Smooth muscle cell (in vitro differentiated cells): ENCODE results near the gene ENPP1. TPM values are rescaled to one million over a fixed set of nuclear protein-coding genes. Genes with fewer than 3 reads are reported as not detected.

Source experiments
- DNase-seq: peaks from one replicate; lab custom pipeline; 2025; ENCODE audit not compliant: unreplicated experiment; lab: John Stamatoyannopoulos, UW
- H2AFZ ChIP-seq: fragments of 200-600 bp; sonication (generic); 2 replicates; pipeline ENCODE4 v1.6.0; 2016; ENCODE audit warnings: antibody characterized with exemption, low read depth, mild to moderate bottlenecking
- H3F3A ChIP-seq: fragments of 200-600 bp; sonication (generic); 2 replicates; pipeline ENCODE4 v1.6.0; 2017; ENCODE audit warnings: antibody characterized with exemption, low read depth
- H3K27ac ChIP-seq: fragments of 200-600 bp; sonication (generic); 2 replicates; pipeline ENCODE4 v1.5.1; 2016; ENCODE audit warnings: low read depth, mild to moderate bottlenecking
- H3K27me3 ChIP-seq: fragments of 200-600 bp; sonication (generic); 2 replicates; pipeline ENCODE4 v1.6.1; 2016; ENCODE audit warnings: low read depth, mild to moderate bottlenecking
- H3K36me3 ChIP-seq: fragments of 200-600 bp; sonication (generic); 2 replicates; pipeline ENCODE4 v1.5.1; 2016; ENCODE audit warnings: low read depth
- H3K4me1 ChIP-seq: fragments of 200-600 bp; sonication (generic); 2 replicates; pipeline ENCODE4 v1.5.1; 2016; ENCODE audit warnings: low read depth
- H3K4me2 ChIP-seq: fragments of 200-600 bp; sonication (generic); 2 replicates; pipeline ENCODE4 v1.6.0; 2016; ENCODE audit warnings: mild to moderate bottlenecking
- H3K4me3 ChIP-seq: fragments of 200-600 bp; sonication (generic); 2 replicates; pipeline ENCODE4 v1.5.1; 2016; ENCODE audit warnings: mild to moderate bottlenecking
- H3K79me2 ChIP-seq: fragments of 200-600 bp; sonication (generic); 2 replicates; pipeline ENCODE4 v1.6.0; 2016; ENCODE audit warnings: low read depth, mild to moderate bottlenecking
- H3K9ac ChIP-seq: fragments of 200-600 bp; sonication (generic); 2 replicates; pipeline ENCODE4 v1.6.0; 2016; ENCODE audit warnings: low read depth
- H3K9me3 ChIP-seq: fragments of 200-600 bp; sonication (generic); replicated peaks from 2 replicates; pipeline ENCODE4 v1.5.1; 2016; ENCODE audit warnings: low read depth
- H4K20me1 ChIP-seq: fragments of 200-600 bp; sonication (generic); 2 replicates; pipeline ENCODE4 v1.6.0; 2016; ENCODE audit warnings: low read depth
- WGBS: methylation state at CpG from one replicate; pipeline ENCODE4 v1.1.7; 2016; ENCODE audit warnings: low lambda C conversion rate; 5-methylcytosine and 5-hydroxymethylcytosine counted together
- polyA plus RNA-seq: library from polyadenylated mRNA; unstranded; fragments of >200 nt; fragmentation: Nextera tagmentation; extraction: Ambion mirVana; gene quantifications from 2 replicates; pipeline ENCODE4 v1.2.1, GENCODE V29; 2016
- total RNA-seq: library from RNA; depleted of rRNA; stranded (reverse); fragments of >200 nt; gene quantifications from 2 replicates; pipeline ENCODE4 v1.2.3, GENCODE V29; 2014
- TF ChIP-seq, protein P1 (sequence below): fragments of 200-600 bp; sonication (generic); IDR thresholded peaks from 2 replicates; pipeline ENCODE4 v1.5.1; 2017; ENCODE audit warnings: borderline replicate concordance, mild to moderate bottlenecking, antibody characterized with exemption; ENCODE audit not compliant: insufficient read depth, poor library complexity, severe bottlenecking

The ENPP1 gene
- total and polyA plus RNA-seq, 2 experiments from 2014 or later = 329 to 433 TPM

DNA sequence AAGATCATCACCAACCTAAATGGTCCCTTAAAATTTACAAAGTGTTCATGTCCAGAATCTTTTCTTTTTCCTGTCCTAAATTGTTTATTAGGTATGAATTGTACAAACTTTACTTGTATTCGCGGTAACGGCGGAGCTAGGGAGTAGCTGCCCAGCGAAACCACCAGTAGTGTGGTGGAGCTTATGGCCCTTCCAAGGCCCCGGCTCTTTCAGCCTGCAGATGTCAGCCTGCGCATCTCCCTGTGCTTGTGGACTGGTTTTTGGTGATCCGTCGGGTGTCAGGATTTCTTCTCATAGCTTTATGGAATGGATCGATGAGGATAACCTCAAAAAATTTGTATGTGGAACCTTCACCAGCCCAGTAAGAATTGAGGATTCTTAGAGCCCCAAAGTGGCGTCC lies 27.2 kb upstream of the ENPP1 start:
- no peaks in the 10 kb centered on the region for H3K27me3 ChIP-seq
- DNase-seq = no peak
- no peak overlapping the region for H3K9ac ChIP-seq
- no peak overlapping the region for H3K27ac ChIP-seq
- 96% methylated on average over 11 of the region's 11 CpGs for WGBS
- no peak overlapping the region for H3K4me2 ChIP-seq
- H4K20me1 ChIP-seq = no peaks in the 10 kb centered on the region
- H3F3A ChIP-seq = no peaks in the 10 kb centered on the region
- no peak overlapping the region for H3K4me3 ChIP-seq
- H3K36me3 ChIP-seq = no peaks in the 10 kb centered on the region
- no peak overlapping the region for H2AFZ ChIP-seq
- no peaks in the 10 kb centered on the region for H3K79me2 ChIP-seq
- no peaks in the 10 kb centered on the region for H3K9me3 ChIP-seq
- TF ChIP-seq, protein P1, sequence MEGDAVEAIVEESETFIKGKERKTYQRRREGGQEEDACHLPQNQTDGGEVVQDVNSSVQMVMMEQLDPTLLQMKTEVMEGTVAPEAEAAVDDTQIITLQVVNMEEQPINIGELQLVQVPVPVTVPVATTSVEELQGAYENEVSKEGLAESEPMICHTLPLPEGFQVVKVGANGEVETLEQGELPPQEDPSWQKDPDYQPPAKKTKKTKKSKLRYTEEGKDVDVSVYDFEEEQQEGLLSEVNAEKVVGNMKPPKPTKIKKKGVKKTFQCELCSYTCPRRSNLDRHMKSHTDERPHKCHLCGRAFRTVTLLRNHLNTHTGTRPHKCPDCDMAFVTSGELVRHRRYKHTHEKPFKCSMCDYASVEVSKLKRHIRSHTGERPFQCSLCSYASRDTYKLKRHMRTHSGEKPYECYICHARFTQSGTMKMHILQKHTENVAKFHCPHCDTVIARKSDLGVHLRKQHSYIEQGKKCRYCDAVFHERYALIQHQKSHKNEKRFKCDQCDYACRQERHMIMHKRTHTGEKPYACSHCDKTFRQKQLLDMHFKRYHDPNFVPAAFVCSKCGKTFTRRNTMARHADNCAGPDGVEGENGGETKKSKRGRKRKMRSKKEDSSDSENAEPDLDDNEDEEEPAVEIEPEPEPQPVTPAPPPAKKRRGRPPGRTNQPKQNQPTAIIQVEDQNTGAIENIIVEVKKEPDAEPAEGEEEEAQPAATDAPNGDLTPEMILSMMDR = no peak
- no peaks in the 10 kb centered on the region for H3K4me1 ChIP-seq

DNA sequence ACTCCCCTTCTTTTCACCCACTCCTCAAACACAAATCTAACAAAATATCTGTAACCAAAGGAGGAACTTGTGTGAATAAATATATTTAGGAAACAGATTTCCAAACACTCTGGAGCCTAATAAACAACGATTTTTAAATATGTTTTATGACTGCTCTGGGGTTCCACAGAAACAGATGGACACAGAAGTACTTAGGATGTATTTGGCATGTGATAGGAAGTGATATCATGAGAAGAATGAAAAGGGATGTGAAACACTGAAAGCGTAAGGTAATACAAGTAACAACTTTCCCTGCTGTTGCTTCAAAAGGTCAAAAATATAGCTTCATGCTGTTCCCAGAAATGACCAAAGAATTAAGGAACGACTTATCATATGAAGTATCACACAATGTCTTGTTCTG lies 26.1 kb upstream of the ENPP1 start:
- H2AFZ ChIP-seq = no peak overlapping the region
- H3K79me2 ChIP-seq = no peaks in the 10 kb centered on the region
- no peak overlapping the region for H3K9ac ChIP-seq
- H3K4me1 ChIP-seq = no peaks in the 10 kb centered on the region
- H3K9me3 ChIP-seq = no peaks in the 10 kb centered on the region
- no peaks in the 10 kb centered on the region for H4K20me1 ChIP-seq
- H3K27ac ChIP-seq = no peak overlapping the region
- TF ChIP-seq, protein P1 = no peak
- H3K4me2 ChIP-seq = no peak overlapping the region
- no peaks in the 10 kb centered on the region for H3F3A ChIP-seq
- WGBS = 92% methylated on average over 3 of the region's 3 CpGs
- no peak for DNase-seq
- H3K36me3 ChIP-seq = no peaks in the 10 kb centered on the region
- H3K27me3 ChIP-seq = no peaks in the 10 kb centered on the region
- H3K4me3 ChIP-seq = no peak overlapping the region

DNA sequence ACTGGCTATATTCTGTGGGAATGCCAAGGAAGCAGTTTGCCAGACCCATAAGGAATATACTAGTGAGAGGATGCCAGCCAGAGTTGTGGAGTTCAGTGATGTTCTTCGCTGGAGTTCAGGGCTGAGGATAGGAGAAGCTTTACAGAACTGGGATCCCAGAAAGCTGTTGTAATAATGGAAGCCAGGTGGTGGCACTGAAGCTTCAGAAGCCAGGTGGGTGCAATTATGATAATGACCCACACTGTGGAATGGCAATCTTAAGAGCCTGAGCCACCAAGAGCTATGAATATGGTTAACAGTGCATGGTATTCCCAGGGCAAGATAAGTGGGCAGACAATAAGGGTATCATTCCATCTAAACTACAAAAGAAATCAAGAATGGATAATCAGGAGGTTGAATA lies 25.1 kb upstream of the ENPP1 start:
- no peaks in the 10 kb centered on the region for H3K79me2 ChIP-seq
- no peaks in the 10 kb centered on the region for H3K9me3 ChIP-seq
- peaks cover 8% of the 10 kb centered on the region for H3F3A ChIP-seq
- H3K9ac ChIP-seq = no peak overlapping the region
- no peak overlapping the region for H3K4me2 ChIP-seq
- TF ChIP-seq, protein P1 = no peak
- DNase-seq = no peak
- no peaks in the 10 kb centered on the region for H3K36me3 ChIP-seq
- 84% methylated on average over 1 of the region's 1 CpG for WGBS
- peaks cover 3% of the 10 kb centered on the region for H3K4me1 ChIP-seq
- no peaks in the 10 kb centered on the region for H4K20me1 ChIP-seq
- no peak overlapping the region for H2AFZ ChIP-seq
- H3K27me3 ChIP-seq = no peaks in the 10 kb centered on the region
- no peak overlapping the region for H3K27ac ChIP-seq
- H3K4me3 ChIP-seq = no peak overlapping the region

- H3K4me1 ChIP-seq = peaks cover 14% of the 10 kb centered on the region
- H3K4me2 ChIP-seq = no peak overlapping the region
- H3K27ac ChIP-seq = no peak overlapping the region
- H3K36me3 ChIP-seq = no peaks in the 10 kb centered on the region
- no peaks in the 10 kb centered on the region for H4K20me1 ChIP-seq
- no peaks in the 10 kb centered on the region for H3K79me2 ChIP-seq
- peaks cover 8% of the 10 kb centered on the region for H3F3A ChIP-seq
- no peak overlapping the region for H3K9ac ChIP-seq
- H3K4me3 ChIP-seq = no peak overlapping the region
- H3K27me3 ChIP-seq = no peaks in the 10 kb centered on the region
- H3K9me3 ChIP-seq = no peaks in the 10 kb centered on the region
- no peak for DNase-seq
- H2AFZ ChIP-seq = no peak overlapping the region
- TF ChIP-seq, protein P1 = no peak
- 60% methylated on average over 1 of the region's 1 CpG for WGBS
These were observed 23.3 kb upstream of the ENPP1 start for GRCh38 chr6:131784561-131784960.
